ENCODE data around the gene NLRP9.

The NLRP9 gene

DNA sequence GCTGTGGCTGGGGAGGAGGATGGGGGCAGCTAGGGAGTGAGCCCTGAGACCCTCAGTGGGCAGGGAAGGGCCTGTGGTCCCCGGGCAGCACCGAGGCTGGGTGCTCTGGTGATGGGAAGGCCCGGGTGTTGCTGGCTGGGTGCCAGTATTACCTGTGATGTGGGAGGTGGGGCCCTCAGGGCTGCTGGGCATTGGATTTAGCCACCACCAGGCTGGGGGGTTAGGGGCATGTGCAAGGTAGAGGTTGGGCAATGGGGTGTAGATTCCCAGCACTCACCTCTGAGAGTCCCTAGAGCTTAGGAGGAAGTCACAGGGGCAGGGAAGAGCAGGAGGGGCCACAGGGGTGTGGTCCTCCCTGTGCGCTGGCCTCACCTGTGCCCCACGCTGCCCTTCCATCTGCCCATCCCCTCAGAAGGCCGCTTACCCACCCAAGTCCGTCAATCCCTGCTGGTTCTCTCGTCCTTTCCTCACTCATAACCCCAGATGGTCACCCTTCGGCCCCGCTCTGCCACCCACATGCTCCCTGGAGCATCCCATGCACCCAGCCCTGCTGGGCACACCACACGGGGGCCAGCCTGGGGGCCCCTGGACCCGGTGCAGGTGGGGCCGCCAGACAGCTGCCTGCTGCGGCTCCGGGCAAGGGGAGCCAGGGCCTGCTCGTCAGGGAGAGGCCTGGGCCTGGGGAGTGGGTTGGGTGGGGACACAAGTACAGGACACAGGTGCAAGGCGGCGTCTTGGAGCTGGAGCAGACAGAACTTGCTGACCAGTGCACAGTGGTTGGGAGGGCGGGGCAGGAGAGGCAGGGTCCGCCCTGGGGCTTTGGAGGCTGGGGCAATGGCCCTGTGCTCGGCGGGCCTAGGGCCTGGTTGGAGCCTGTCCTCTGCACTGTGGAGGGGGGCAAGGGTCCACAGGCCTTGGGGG lies 50.7 kb downstream of the NLRP9 start:
- DNase-seq, result no peak

DNA sequence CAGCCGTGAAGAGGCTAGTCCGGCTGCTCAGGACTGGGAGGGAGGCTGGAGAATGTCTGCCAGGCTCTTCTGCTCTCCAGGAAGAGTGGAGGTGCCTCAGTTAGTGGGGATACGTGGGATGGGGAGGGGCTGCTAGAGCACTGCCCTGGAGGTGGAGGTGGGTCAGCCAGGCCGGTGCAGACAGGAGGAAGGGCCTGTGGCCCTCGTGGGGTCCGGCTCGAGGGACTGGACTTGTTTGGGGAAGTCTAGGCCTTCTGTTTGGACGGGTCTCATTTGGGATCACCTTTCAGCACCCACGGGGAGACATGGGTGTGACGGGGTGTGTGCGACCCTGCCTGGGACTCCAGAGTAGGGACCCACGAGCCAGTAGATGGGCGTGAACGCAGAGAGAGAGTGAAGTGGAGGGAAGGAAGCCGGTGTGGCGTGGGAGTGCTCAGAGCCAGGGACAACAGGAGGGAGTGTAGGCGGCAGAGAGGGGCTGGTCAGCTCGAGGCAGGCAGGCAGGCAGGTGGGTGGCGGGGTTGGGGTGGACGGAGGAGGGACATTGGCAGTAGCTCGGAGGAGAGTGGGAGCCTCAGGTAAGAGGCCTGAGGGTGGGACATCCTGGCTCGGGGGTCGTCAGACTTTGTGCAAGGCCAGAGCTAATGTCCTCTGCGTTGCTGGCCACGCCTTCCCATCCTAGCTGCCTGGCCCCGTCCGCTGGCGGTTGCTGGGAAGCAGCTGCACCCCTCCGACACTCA lies 51.7 kb downstream of the NLRP9 start:
- DNase-seq, result no peak

DNA sequence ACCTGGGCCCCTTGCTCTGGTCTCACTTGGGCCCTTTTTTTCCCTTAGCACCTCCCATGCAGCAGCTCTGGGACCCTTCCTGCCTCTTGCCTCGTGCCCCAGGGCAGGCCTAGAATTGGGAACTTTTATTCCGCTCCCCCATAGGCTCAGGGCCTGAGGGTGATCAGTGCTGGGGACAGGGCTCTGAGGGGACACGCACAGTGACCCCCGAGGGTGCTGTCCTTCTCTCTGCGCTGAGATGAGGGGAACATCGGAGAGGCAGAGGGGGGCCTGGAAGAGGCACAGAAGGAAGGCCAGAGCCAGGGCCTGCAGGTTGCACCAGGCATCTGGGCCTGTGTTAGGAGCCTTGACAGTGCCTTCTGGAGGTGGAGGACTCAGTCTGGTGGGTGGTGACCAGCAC lies 52.4 kb downstream of the NLRP9 start:
- DNase-seq, result no peak

DNA sequence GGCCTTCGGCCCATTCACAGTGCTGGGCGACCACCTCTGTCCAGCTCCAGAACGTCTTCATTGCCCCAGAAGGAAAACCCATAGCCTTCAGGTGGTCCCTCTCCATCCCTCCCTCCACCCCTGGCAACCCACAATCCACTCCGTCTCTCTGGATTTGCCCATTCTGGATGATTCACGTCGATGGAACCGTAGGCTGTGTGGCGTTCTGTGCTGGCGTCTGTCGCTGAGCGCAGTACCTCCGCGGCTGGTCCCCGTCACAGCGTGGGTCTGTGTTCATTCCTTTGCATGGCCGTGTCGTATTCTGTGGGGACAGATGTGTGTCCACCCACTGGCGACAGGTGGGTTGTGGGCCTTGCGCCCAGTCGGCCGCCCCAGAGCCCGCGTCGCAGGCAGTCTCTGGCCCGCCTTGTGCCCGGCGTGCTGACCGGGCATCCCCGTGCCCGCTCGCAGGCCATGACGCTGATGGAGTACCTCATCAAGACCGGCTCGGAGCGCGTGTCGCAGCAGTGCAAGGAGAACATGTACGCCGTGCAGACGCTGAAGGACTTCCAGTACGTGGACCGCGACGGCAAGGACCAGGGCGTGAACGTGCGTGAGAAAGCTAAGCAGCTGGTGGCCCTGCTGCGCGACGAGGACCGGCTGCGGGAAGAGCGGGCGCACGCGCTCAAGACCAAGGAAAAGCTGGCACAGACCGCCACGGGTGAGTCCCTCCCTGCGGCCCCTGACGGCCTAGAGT lies 53.1 kb downstream of the NLRP9 start:
- no peak for DNase-seq

DNA sequence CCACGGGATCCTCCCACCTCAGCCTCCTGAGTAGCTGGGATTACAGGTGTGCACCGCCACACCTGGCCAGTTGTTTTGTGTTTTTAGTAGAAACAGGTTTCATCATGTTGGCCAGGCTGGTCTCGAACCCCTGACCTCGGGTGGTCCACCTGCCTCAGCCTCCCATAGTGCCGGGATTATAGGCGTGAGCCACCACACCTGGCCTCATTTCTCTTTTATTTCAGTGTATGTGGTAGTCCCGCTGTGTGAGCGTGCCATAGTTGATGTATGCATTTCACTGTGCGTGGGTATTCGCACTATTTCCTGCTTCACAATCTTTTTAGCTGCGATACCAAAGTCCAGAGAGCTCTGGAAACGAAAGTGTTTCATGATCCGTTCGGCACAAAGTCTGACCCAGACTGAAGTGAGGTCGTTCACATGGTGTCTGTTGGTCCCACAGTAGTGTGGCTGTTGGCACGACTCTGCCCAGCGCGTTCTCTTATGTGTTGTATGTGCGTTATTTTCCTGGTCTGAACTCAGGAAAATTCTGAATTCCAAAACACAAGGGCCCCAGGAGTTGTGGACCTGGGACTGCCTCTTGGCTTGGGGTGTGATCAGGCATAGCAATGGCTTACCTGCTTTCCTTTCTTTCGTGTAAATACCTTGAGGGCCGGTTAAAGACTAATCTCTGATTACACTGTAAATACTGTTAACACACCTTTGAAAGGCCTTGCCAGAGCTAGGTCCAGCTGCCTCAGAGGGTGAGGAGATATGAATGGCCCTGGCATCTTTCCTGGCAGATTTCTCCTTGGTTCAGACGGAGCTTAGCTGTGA lies 54.5 kb downstream of the NLRP9 start:
- DNase-seq, result no peak

DNA sequence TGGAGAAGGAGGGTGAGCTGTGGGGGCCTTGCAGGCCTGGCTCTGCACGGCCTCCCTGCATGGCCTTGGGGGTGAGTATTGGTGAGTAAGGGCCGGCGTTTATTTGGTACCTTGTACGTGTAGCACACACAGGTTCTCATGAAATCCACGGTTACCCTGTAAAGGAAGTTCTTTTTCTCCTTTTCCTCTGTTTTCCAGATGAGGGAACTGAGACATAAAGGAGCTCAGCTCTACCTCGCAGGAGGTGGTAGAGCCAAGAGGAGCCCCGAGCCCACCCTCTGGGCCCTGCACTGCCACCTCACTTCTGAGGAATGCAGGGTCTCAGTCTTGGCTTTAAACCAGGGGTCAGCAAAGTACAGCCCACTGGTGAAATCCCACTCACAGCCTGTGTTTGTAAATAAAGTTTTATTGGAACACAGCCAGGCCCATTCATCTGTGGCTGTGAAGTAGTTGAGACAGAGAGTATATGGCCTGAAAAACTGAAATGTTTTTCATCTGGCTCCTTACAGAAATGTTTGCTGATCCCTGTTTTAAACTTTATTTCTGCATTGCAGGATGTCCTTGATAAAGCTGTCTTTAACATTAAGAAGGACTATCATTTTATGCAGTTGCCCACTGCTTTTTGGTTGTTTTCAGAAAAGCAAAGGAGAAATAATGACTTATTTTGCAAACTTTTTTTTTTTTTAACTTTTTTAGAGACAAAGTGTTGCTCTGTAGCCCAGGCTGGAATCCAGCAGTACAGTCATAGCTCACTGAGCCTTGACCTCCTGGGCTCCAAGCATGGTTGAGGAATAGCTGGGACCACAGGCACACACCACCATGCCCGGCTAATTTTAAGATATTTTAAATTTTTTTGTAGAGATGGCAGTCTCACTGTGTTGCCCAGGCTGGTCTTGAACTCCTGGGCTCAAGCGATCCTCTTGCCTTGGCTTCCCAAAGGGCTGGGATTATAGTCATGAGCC lies 56.8 kb downstream of the NLRP9 start:
- no peak for DNase-seq

DNA sequence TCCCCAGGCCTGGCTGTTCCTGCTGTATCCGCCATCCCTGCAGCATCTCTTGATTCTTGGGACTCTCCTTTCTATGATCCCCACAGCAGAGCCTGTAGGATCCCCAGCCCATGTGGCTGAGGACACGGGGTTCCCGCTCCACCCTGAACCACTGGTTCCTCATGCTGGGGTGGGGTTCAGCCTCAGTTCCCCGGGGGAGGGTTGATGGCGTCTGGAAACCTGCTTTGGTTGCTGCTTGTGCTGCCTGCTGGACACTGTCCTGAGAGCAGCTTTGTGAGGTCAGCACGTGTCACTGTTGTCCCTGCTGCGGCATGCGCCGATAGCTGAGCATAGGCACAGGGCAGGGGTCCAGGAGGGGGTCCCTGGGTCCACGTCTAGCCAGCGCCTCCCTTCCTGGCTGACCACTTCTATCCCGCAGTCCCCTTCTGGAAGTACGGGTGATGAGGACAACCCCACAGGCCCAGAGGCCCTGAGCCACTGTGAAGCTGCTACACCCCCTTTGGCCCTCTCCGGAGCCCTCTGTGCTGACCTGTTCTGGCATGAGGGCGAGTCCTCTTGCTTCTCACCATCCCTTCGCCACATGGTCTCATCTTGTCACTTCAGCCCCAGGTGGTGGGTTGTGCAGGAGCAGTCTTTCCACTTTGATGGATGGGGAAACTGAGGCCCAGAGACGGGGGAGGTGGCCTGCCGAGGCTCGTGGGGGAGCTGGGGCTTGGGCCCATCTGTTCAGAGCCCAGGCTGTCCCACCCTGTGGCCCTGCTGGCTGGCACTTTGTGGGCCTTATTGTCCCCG lies 57.7 kb downstream of the NLRP9 start:
- DNase-seq, result no peak

DNA sequence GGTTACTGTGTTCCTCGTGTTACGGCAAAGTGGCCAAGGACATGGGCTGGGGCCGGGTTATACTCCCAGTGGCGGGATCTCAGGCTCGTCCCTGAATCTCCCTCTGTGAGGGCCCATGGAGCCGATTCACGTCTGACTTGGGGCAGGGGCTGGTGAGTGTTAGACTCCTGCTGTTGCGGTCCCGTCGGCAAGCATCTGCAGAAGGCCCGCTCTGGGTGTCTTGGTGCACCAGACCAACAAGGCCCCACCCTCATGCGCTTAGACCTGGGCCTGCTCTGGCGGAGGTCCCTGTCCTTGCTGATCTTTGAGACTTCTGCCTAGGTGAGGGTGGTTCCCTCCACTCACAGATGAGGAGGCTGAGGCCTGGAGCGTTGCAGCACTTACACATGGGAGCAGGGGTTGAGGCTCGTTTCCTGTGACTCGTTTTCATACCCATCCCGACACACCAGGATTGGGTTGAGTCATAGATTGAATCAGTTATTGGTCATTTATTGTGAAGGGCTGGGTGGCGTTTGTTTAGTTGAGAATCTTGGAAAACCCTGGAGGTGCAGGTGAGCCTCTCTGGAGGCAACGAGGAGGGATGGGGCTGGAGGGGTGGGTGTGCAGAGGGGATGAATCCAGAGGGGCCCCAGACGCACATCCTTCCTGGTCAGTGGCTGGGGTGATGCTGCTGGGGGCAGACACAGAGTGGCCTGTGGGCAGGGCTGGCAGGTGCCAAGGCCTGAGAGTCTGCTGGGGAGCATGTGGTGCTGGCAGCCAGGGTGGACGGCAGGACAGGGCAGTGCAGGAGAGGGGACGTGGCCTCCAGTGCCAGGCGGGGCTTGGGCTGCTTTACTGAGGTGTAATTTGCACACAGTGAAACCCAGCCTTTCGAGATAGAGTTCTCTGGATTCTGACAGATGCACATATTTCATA lies 58.6 kb downstream of the NLRP9 start:
- no peak for DNase-seq

DNA sequence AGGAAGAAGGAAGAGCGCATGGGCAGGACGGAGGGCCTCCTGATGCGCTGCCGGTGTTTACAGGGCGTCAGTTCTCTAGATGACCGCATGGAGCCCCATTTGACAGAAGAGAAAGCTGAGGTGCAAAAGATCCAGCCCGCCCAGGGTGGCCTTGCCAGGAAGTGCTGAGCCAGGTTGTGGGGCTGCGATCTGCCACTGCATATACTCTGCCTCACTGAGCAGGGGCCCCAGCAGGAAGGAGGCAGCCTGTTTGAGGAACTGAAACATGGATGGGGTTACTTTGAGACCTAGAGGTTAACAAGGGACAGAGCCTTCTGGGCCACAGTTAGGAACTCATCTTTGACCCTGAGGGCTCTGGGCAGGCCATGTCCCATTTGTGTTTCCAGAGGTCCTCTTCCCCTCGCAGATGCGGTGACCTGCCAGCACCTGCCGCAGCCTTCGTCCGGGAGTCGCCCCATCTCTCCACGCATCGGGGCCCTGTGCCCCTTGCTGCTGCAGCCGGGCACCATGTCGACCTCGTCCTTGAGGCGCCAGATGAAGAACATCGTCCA lies 60.0 kb downstream of the NLRP9 start:
- no peak for DNase-seq

DNA sequence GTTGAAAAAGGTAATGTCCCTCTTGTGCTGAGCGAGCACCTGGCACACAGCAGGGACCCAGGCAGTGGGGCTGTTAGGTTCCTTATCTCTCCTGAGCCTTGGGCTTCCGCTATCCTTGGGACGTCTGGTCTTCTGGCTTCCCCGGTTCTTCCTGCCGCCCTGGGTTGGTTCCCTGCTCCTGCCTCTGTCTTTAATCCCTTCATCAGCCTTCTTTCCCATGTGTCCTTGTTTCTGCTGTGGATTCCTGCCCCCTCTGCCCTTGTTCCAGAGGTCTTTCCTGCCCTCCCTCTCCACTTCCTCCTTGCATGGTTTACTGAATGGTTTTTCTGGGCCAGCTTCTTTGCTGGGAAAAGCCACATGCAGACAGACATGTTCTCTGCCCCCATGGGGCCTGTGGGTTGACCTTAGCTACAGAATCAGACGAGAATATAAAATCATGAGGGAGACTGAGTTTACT lies 60.6 kb downstream of the NLRP9 start:
- no peak for DNase-seq

DNA sequence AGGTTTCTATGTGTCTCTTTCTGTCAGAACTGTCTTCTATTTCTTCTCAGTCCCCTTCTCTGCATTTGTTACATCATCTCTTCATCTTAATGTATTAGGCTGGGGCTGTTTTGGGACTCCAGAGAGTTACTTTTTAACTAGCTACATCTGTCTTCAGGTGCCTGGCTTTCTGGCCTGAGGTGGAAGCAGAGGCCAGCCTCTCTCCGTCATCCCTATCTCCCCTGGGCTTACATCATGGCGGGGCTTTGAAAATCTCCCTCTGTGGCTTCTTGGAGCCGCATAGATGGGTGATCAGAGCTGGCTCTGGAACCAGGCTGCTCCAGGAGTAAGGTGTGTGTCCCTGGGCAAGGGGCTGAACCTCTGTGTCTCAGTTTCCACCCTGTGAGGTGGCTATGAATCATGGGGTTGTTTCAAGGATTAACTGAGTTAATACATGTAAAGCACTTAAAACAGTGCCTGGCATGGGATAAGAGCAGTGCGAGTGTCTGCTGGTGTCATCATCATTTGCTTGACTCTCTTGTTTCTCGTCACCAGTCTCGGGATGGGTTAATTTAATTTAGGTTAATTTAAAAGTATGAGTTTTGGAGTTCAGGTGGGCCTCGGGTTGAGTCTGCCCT lies 61.2 kb downstream of the NLRP9 start:
- no peak for DNase-seq

DNA sequence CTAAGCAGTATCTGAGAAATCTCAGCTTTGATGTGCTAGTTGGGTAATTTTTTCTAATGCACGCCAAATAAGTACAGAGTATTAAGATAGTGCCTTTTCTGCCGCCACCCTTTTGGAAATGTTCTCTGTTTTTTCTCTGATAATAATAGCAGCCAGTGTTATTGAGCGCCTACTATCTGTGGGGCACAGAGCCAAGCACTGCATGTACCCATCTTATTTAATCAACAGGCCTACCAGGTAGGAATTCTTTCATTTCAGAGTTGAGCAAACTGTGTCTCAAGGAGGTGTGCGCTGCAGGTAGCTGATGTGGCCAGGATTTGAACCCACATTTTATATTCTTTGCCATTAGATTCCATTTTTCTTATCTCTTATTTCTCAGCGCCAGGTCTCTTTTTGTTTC lies 61.8 kb downstream of the NLRP9 start:
- no peak for DNase-seq

DNA sequence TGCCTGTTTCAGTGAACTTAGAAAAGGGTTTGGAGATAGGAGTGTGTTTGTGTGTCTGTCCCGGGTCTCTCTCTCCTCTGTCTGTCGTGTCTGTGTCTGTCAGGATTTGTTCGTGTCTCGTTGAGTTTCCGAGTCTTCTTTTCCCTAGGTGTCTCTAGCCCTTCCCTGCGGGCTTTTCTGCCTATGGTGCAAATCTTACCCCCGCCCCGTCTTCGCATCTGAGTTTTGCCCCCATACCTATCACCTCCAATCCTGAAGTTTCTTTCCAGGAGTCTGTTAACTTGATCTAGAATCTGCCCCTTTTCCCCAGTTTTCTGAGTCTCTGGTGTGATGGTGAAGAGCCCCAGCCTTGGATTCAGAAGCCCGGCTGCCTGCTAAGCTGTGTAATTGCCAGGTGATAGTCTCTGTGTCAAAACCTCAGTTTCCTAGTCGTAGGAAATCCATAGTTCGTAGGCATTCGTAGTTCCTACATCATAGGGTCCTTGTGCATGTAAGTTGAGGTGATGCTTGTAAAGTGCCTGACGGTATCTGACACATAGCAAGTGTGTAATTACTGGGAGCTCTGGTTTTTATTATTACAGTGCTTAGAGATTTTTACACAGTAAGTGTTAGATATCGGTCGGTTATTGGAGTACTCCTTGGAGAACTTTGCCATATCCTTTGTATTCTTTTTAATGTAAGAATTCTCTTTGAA lies 62.4 kb downstream of the NLRP9 start:
- DNase-seq, result no peak

DNA sequence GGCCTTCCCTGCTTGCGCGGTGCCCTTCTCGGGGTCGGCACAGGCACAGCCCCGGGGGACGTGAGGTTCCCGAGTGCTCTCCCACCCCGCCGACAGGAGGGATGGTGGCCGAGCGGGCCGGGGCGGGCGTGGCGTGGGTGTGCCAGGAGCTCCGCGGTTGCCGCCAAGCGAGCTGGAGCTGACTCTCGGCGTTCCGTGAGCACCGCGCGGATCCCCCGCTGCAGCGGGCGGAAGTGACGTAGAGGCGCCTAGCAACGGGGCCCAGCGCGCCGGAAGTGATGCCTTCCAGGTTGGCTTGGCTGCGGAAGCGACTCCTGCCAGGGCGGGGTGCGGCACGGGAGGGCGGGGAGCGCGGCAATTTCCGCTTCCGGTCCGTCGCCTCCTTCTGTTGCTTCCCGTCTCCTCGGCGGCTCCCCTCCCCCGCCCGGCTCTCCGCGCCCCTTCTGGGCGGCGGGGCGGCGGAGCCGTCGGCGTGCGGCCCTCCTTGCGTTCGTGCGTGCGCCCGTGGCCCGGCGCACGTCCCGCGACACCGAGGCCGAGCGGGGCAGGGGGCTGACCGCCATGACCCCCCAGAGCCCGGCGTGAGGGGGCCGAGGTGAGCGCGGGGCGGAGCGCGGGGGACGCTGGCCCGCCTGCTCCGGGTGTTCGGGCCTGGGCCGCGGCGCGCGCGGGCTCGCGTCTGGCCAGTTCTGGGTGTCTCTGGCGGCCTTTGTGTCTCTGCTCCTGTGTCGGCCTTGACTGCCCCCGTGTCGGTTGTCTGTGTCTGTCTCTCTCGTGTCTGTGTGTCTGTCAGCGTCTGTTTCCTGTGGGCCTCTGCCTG lies 63.2 kb downstream of the NLRP9 start, which contains the start of gene EPN1:
Gene EPN1 (plus strand): TSS at position 386 of the 820 bp plus-strand sequence. CDS start 3,402 bp downstream, outside the sequence.
- peak; percentile 97 for DNase-seq

DNA sequence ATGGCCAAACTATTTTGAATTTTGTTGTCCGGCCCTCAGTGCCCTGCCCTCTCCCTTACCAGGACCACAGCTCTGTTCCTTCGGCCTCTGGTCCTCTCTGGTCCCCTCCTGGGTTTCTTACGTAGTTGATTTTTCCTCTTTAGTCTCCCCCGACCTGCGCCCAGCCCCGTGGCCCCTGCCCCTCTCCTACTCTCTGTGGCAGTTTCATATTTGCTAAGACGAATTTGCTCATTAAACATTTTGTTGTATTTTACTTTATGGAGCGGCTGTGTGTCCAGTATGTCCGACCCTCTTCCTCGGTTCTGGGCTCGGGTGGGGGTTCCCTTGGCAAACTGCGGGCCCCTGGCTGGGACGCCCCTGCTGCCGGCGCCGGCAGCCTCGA lies 63.8 kb downstream of the NLRP9 start:
- DNase-seq, result no peak

DNA sequence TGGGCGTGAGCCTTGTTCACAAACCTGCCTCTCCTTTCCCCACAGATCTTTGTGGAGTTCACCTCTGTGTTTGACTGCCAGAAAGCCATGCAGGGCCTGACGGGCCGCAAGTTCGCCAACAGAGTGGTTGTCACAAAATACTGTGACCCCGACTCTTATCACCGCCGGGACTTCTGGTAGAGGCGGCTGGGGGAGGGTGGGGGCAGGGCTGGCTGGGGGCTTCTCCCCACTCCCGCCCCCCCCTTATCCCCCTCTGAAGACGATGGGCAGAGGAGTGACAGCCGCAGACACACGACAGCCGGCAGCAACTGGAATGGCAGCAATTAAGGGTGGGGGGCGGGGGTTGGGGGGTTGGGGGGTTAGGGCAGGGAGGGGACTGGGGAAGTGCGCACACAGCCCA lies 64.3 kb downstream of the NLRP9 start:
- DNase-seq, result no peak

DNA sequence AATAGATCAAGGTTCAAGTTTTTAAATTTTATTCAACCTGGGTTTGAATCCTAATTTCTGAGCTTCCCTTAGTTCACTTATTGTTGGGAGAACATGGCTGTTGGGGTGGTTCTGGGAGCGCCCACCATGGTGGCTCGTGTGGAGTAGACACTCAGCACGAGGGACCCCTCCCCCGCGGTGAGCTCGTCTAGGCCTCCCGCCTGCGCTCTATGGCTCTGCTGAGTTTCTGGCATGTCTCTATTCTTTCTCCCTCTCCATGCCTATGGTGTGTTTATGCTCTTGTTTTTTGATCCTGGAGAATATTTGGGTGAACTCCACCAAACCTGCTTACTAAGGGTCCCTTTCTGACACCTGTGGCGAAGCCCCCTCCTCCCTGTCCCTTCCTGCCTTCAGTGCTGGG lies 64.7 kb downstream of the NLRP9 start:
- DNase-seq, result no peak

All from fibroblast of skin of abdomen (primary cell).